VCaP (cell line): ENCODE data around the gene CCDC157.

Source experiments
- H3K27ac ChIP-seq: fragments of 450-650 bp; 2 replicates; pipeline ENCODE4 v1.5.1; 2017
- TF ChIP-seq, protein P1 (sequence below): fragments of 450-650 bp; conservative IDR thresholded peaks from 2 replicates; pipeline ENCODE4 v1.5.1; 2017; ENCODE audit warnings: mild to moderate bottlenecking, moderate library complexity

CCDC157 gene

DNA sequence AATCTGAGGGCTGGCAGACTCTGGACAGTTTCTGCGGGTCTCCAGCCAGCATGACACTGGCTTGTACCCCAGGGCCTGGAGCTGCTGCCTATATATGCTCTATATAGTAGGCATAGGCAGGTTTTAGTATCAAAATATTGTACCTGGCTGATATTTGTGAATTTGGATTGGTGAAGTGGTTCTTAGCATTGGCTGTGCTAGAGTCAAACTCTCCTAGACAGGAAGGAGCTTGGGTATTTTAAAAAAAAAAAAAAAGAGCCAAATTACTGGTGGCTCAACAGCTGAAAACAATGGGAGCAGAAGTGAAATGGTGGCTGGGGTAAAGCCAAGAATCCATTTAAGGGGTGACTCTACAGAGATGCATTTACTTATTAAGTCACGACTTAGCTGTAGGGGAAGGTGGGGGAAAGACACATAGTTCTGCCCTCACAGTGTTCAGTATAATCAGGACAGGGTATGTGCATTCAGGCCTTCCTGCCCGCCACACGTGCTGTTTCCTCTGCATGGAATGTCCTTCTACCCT lies 57.8 kb downstream of the CCDC157 start:
- no peak overlapping the region; the same call in 1 of the 2 replicates for H3K27ac ChIP-seq
- TF ChIP-seq, protein P1, sequence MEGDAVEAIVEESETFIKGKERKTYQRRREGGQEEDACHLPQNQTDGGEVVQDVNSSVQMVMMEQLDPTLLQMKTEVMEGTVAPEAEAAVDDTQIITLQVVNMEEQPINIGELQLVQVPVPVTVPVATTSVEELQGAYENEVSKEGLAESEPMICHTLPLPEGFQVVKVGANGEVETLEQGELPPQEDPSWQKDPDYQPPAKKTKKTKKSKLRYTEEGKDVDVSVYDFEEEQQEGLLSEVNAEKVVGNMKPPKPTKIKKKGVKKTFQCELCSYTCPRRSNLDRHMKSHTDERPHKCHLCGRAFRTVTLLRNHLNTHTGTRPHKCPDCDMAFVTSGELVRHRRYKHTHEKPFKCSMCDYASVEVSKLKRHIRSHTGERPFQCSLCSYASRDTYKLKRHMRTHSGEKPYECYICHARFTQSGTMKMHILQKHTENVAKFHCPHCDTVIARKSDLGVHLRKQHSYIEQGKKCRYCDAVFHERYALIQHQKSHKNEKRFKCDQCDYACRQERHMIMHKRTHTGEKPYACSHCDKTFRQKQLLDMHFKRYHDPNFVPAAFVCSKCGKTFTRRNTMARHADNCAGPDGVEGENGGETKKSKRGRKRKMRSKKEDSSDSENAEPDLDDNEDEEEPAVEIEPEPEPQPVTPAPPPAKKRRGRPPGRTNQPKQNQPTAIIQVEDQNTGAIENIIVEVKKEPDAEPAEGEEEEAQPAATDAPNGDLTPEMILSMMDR = no peak

DNA sequence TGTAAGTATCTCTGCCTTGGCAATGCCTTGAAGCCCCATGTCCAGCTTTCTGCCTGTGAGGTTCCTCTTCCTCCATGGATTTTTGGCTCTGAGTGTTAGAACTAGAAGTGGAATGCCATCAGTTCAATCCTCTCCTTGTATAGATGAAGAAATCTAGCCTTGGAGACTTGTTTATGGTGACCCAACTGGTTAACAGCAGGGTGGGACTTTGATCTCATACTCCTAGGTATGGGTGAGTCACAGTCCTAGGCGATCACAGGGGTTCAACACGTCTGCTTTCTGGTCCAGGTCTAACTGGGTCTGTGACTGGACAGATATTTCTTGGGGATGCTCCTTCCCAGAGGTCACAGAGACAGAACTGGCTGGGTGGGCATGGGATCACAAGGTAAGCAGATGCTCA lies 59.6 kb downstream of the CCDC157 start:
- TF ChIP-seq, protein P1 = no peak
- H3K27ac ChIP-seq = peak overlapping the region; percentile 58

DNA sequence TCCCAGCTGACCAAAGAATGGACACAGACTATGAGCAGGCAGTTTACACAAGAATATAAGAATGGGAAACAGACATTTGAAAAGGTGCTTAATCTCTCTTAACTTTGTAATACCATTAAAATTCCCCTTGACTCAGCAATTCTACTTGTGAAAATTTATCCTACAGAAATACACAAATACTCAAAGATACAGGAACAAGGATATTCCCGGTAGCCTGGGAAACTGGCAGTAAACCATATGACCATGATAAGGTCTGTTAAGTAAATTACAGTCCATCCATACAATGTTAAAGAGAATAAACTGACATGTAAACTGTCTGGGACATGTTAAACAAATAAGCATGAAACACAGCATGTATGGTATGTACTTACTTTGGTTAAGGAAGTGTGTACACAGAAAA lies 60.0 kb downstream of the CCDC157 start:
- TF ChIP-seq, protein P1 = no peak
- peak overlapping the region; percentile 58 for H3K27ac ChIP-seq

DNA sequence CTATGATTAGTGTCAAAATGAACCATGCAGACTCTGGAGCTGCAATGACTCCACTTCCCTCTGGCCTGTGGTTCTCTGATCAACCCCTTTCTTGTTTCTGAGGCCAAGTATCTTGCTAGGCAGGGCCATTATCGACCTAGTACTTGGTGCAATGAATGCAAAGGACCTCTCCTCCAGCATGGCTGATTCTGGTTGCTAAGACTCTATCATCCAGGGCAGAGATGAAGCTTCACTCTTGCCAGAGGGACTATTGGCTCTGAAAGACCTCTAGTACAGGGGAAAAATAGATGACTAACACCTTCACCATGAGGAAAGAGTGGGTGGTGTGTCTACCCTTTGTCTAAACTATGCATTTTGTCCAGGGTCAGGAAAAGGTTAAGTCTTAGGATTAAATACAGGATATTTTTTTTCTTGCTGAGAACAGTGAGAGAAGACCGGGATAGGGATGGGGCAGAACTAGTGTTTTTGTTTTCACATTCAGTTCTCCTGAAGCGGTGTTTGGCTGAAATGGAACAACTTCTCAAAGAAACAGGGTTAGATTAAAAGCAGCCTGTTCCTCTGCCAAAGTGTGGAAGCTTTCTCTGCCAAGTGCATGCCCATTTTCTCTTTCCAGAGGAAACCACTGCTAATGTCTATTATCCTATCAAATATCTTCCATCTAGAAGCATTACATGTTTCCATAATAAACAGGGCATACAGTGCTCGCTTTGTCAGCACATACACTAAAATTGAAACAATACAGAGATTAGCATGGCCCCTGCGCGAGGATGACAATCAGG lies 63.7 kb downstream of the CCDC157 start:
- TF ChIP-seq, protein P1 = no peak
- H3K27ac ChIP-seq = peak overlapping the region; percentile 95

DNA sequence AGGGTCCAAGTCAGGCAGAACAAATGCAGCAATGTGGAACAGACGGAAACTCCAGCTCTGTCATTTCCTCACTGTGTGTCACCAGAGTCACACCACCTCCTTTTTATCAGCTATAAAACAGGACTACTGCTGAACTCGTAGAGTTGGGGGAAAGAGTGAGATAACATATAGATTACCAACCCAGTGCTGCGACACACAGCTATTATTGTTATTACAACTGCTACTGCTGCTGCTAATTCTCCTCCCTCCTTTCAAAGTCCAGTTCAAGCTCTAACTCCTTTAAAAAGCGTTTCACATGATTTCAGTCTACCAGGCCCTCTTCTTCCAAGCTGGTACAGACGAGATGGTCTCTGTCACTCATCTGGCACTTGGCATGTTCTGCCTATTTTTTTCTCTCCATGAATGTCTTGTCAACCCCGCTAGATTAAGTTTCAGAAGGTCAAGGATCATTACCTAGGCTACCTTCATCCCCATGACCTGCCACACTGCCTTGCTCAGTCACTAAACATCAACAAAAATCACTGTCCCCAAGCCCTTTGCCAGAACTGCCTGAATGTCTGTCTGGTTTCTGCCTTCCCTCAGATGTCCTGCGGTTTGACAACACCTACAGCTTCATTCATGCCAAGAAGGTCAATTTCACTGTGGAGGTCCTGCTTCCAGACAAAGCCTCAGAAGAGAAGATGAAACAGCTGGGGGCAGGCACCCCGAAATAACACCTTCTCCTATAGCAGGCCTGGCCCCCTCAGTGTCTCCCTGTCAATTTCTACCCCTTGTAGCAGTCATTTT lies 65.1 kb downstream of the CCDC157 start:
- TF ChIP-seq, protein P1 = no peak
- H3K27ac ChIP-seq = peak overlapping the region; percentile 95

DNA sequence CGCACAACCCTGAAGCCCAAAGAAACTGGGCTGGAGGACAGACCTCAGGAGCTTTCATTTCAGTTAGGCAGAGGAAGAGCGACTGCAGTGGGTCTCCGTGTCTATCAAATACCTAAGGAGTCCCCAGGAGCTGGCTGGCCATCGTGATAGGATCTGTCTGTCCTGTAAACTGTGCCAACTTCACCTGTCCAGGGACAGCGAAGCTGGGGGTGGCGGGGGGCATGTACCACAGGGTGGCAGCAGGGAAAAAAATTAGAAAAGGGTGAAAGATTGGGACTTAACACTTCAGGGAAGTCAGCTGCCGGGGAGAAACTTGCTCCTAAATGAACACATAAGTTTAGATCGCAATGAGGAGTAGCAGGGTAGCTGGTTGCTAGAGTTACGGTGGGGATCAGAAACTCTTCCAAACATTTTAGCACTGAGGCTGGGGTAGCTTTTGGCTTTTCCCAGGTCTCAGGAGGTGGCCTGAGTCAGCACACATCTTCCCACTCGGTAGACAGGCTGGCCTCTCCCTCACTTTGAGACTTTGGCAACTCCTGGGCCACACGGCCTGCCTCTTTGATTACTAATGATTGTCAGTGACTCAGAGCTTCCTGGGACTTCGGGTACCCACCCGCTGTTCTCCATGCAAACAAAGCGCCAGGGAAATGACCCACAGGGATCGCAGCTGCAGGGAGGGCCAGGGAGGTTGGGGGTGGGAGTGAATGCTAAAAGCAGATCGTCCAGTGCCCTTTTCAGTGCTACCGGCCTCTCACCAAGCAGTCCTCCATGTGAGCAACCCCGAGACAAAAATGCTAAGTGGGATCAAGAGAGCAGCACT lies 65.9 kb downstream of the CCDC157 start:
- H3K27ac ChIP-seq = peak overlapping the region; percentile 95
- TF ChIP-seq, protein P1 = no peak
